ENCODE measurements around the gene DDX5. TPM values are rescaled to one million over a fixed set of nuclear protein-coding genes. Genes with fewer than 3 reads are reported as not detected.

Gene DDX5
- total and polyA plus RNA-seq, 2 of the 13 experiments (the other 11 are each of a cell fraction or from before 2014, with no cell fraction given) = 503 to 684 TPM

GRCh38 chr17:64494121-64494520 lies 12.0 kb downstream of the DDX5 start:
- TF ChIP-seq NFYC (CRISPR knock-in tag; IDR thresholded peaks at IDR 0.05) (no peak), ZFP36L2 (CRISPR knock-in tag; IDR thresholded peaks at IDR 0.05) (no peak), ATF7 (IDR thresholded peaks at IDR 0.05) (peak; percentile 77), ATF7 (CRISPR knock-in tag; IDR thresholded peaks at IDR 0.05) (no peak), RFX3 (CRISPR knock-in tag; IDR thresholded peaks at IDR 0.05) (no peak), GZF1 (CRISPR knock-in tag; IDR thresholded peaks at IDR 0.05) (no peak), CEBPB (IDR thresholded peaks at IDR 0.05; ENCODE audit: borderline replicate concordance, low read depth, low read length) (peak; percentile 56; the same call in 1 of the 2 replicates), KIAA2018 (CRISPR knock-in tag; IDR thresholded peaks at IDR 0.05; ENCODE audit: borderline replicate concordance) (no peak)

More at GRCh38 chr17:64494121-64494520, 12.0 kb downstream of the DDX5 start:
- no peak overlapping the region for H3K27ac ChIP-seq (ENCODE audit: extremely low read length, insufficient read depth, low read length)
- H3K4me1 ChIP-seq (ENCODE audit: insufficient read depth, low read length) = peaks cover 45% of the 10 kb centered on the region
- H3K79me2 ChIP-seq (ENCODE audit: insufficient read depth, low read length) = peaks cover 33% of the 10 kb centered on the region
- no TSS peak for BruUV-seq (replicated peaks)
- peak overlapping the region in 1 of 3 experiments; percentile 17; a peak in 1 of 6 replicates for H3K4me3 ChIP-seq (replicated peaks in 1 of 3; ENCODE audit: insufficient read depth in 1 of 3, low read depth in 2 of 3, low read length in 3 of 3)
- no peak overlapping the region for H2AFZ ChIP-seq (ENCODE audit: low read length)
- H3K4me2 ChIP-seq (ENCODE audit: low read depth, low read length) = peak overlapping the region; percentile 66
- no peak for ATAC-seq
- no peak for FAIRE-seq
- in situ Hi-C loops (cut with HindIII; ENCODE audit: extremely low pct_ligation_motif_present, low pct_unique_long_range_greater_than_20kb) = loop anchor here (5.0 to 10.0 kb wide), 2 partner anchors 72 to 189 kb away; no protein-coding TSS in a partner anchor
- intact Hi-C loops (cut with micrococcal nuclease; ENCODE audit: unreplicated experiment) = loop anchor here (10.0 kb wide), 2 partner anchors 169 to 339 kb away; no protein-coding TSS in a partner anchor
- POLR2A ChIA-PET = interaction anchor here (7.3 kb wide), 1 partner anchor 12 kb away, joined by 202 read pairs; the partner anchor contains the start of genes CEP95 and DDX5
- H3K36me3 ChIP-seq (replicated peaks in 1 of 2; ENCODE audit: control insufficient read depth in 1 of 2, insufficient read depth in 2 of 2, low read length in 2 of 2) = peaks cover 10 to 29% of the 10 kb centered on the region in 2 experiments
- CTCF ChIA-PET (ENCODE audit: low intra/inter-chr PET ratio, low total read pairs) = no interaction called here
- 98% methylated on average over 2 of the region's 2 CpGs for WGBS (ENCODE audit: low lambda C conversion rate)
- H3K9ac ChIP-seq (ENCODE audit: insufficient read depth, low read depth, low read length) = peak overlapping the region; percentile 11; the same call in 1 of the 2 replicates
- no peaks in the 10 kb centered on the region for H3K9me3 ChIP-seq (ENCODE audit: low read length)
- H3K27me3 ChIP-seq (ENCODE audit: control insufficient read depth in 1 of 2, insufficient read depth in 2 of 2, low read length in 2 of 2) = no peaks in the 10 kb centered on the region; a peak in 1 of 5 replicates
- H4K20me1 ChIP-seq (ENCODE audit: insufficient read depth, low read length) = peaks cover 5% of the 10 kb centered on the region; the same call in 1 of the 2 replicates
- DNase-seq (ENCODE audit: low spot score) = no peak

Measured in HepG2 (cell line).